ENCODE data around the gene IFITM10. TPM values are rescaled to one million over a fixed set of nuclear protein-coding genes. Genes with fewer than 3 reads are reported as not detected.

Gene IFITM10
- total RNA-seq, 1 experiment from 2014 or later: 2.0 TPM

- no peaks in the 10 kb centered on the region for H3K9me3 Mint-ChIP-seq (ENCODE audit: unreplicated experiment)
- H3K4me3 Mint-ChIP-seq (ENCODE audit: unreplicated experiment): no peak overlapping the region
- intact Hi-C loops (cut with micrococcal nuclease): no loop called here
- ChIA-PET POLR2A (interaction anchor here (1.3 to 7.8 kb wide), 3 partner anchors 9 to 79 kb away, joined by 3 to 107 read pairs (median 16); partner anchors contain the start of genes CTSD and SYT8), CTCF (interaction anchor here (0.6 to 2.8 kb wide), 2 partner anchors 59 to 79 kb away, joined by 3 to 11 read pairs; no protein-coding TSS in a partner anchor)
- H3K4me1 Mint-ChIP-seq (ENCODE audit: insufficient read depth, unreplicated experiment): peaks cover 15% of the 10 kb centered on the region
- DNase-seq (ENCODE audit: unreplicated experiment): no peak
- H3K27ac Mint-ChIP-seq (ENCODE audit: low read depth, unreplicated experiment): no peak overlapping the region
- no peak for TF ChIP-seq CTCF (IDR thresholded peaks at IDR 0.05; ENCODE audit: unreplicated experiment)
- H3K36me3 Mint-ChIP-seq (ENCODE audit: insufficient read depth, unreplicated experiment): peaks cover 69% of the 10 kb centered on the region
- H3K27me3 Mint-ChIP-seq (ENCODE audit: insufficient read depth, unreplicated experiment): no peaks in the 10 kb centered on the region
- TSS peak; percentile 91 for BruUV-seq (replicated peaks)
Observed at GRCh38 chr11:1752907-1753228, 2.5 kb upstream of the IFITM10 start.

DNA sequence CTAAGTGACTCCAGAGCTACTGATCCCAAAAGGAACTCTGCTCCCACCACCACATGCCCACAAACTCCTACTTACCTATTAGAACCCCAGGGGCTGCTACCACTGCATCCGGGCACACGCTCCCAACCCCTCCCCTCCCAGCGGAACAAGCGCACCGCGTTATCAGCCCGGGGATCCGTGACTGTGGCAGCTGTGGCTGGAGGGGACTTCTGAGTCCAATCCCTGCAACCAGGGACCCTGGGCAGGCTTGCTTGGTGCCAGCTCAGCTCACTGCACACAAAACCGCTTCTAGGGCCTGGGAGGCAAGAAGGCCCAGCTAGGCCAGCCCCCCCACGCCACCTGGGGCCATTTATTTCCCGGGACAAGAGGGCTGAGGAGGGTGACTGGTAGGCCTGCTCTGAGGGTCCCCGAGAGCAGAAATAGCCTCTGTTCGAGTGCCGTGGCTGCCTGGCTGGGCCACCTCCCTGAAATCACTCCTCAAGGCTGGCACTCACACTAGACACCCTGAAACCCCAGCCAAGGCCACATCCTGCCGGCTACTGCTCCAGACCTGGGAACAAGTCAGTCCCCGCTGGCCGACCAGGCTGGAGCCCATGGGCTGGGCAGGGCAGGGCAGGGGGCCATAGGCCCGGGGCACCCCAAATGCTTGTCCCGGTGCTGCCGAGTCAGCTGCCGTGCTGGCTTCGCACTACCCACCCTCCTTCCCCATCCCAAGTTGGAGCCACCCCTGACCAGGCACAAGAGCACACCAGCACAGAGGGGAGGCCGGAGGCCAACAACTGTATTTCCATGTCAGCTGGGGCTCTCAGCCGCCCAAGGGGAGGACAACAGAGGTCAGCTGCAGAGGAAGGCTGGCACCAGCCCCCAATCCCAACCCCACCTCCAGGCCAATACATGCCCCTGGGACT lies 1.9 kb upstream of the IFITM10 start:
- no peak for DNase-seq (ENCODE audit: unreplicated experiment)
- H3K27me3 Mint-ChIP-seq (ENCODE audit: insufficient read depth, unreplicated experiment): no peaks in the 10 kb centered on the region
- intact Hi-C loops (cut with micrococcal nuclease): no loop called here
- BruUV-seq (replicated peaks): no TSS peak
- no peak for TF ChIP-seq CTCF (IDR thresholded peaks at IDR 0.05; ENCODE audit: unreplicated experiment)
- H3K4me1 Mint-ChIP-seq (ENCODE audit: insufficient read depth, unreplicated experiment): peaks cover 15% of the 10 kb centered on the region
- H3K36me3 Mint-ChIP-seq (ENCODE audit: insufficient read depth, unreplicated experiment): peaks cover 65% of the 10 kb centered on the region
- CTCF ChIA-PET: interaction anchor here (0.6 to 2.8 kb wide), 3 partner anchors 10 to 99 kb away, joined by 3 to 11 read pairs (median 5); no protein-coding TSS in a partner anchor
- no peak overlapping the region for H3K4me3 Mint-ChIP-seq (ENCODE audit: unreplicated experiment)
- no peaks in the 10 kb centered on the region for H3K9me3 Mint-ChIP-seq (ENCODE audit: unreplicated experiment)
- no peak overlapping the region for H3K27ac Mint-ChIP-seq (ENCODE audit: low read depth, unreplicated experiment)
- POLR2A ChIA-PET: interaction anchor here (1.1 to 7.8 kb wide), 4 partner anchors 9 to 80 kb away, joined by 3 to 107 read pairs (median 10); partner anchors contain the start of genes CTSD and SYT8

DNA sequence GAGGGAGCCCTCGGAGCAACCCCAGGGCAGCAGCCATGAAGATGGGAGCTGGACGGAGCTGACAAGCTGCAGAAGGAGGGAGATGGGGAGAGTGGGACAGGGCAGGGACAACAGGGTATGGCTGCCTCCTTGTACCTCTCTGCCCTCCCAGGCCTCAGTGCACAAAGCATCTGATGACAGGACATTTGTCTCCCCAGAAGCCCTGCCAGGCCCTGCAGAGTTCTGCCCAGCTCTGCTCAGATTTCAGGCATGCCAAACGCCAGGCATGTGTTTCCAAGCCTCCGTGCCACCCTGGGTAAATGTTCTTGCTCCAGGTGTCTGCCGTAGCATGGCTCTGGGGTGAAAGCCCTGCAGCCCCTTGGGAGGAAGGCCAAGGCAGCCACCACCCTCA lies 1.1 kb upstream of the IFITM10 start:
- Mint-ChIP-seq H3K4me3 (ENCODE audit: unreplicated experiment) (no peak overlapping the region), H3K4me1 (ENCODE audit: insufficient read depth, unreplicated experiment) (peaks cover 15% of the 10 kb centered on the region), H3K27me3 (ENCODE audit: insufficient read depth, unreplicated experiment) (no peaks in the 10 kb centered on the region), H3K9me3 (ENCODE audit: unreplicated experiment) (no peaks in the 10 kb centered on the region), H3K27ac (ENCODE audit: low read depth, unreplicated experiment) (no peak overlapping the region), H3K36me3 (ENCODE audit: insufficient read depth, unreplicated experiment) (peaks cover 66% of the 10 kb centered on the region)
- CTCF ChIA-PET: interaction anchor here (1.0 to 2.8 kb wide), 3 partner anchors 11 to 81 kb away, joined by 3 to 11 read pairs (median 4); no protein-coding TSS in a partner anchor
- no TSS peak for BruUV-seq (replicated peaks)
- no peak for TF ChIP-seq CTCF (IDR thresholded peaks at IDR 0.05; ENCODE audit: unreplicated experiment)
- intact Hi-C loops (cut with micrococcal nuclease): no loop called here
- no peak for DNase-seq (ENCODE audit: unreplicated experiment)
- POLR2A ChIA-PET: interaction anchor here (1.1 to 7.8 kb wide), 3 partner anchors 10 to 80 kb away, joined by 3 to 107 read pairs (median 16); partner anchors contain the start of gene SYT8

DNA sequence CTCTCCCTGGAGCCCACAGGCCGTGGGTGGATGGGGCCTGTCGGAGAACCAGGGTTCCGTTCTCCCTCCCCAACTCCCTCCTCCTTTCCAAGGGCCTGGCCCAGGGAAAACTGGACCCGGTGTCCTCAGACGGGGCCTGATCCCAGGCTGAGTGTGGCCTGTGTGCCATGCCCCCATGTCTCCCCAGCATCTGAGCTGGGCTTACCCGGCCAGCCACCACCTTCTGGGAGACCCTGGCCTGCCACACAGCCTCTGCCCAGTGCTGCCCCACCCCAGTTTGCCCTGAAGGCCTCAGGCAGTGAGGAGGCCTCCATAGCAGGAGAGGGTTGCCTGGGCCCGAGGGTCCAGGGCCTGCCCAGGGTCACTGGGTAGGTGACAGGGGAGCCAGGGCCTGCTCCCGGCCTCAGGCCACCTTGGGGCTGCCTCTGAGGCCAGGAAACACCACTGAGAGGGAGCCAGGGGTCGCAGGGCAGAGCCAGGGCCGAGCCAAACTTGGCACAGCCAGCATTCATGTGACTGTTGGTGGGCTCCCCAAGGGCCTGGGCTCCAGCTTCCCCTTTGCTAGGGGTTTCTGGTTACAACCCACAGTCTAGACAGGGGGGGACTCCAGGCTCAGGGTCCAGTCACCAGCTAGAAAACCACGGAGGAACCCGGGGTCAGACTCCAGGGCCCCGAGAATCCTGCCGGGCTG lies 590 bp upstream of the IFITM10 start:
- CTCF ChIA-PET: interaction anchor here (1.0 to 2.8 kb wide), 2 partner anchors 57 to 81 kb away, joined by 4 to 11 read pairs; no protein-coding TSS in a partner anchor
- POLR2A ChIA-PET: interaction anchor here (0.9 to 7.8 kb wide), 4 partner anchors 11 to 91 kb away, joined by 3 to 107 read pairs (median 10); partner anchors contain the start of gene SYT8
- Mint-ChIP-seq H3K4me3 (ENCODE audit: unreplicated experiment) (peak overlapping the region; percentile 73), H3K9me3 (ENCODE audit: unreplicated experiment) (no peaks in the 10 kb centered on the region), H3K36me3 (ENCODE audit: insufficient read depth, unreplicated experiment) (peaks cover 67% of the 10 kb centered on the region), H3K27me3 (ENCODE audit: insufficient read depth, unreplicated experiment) (no peaks in the 10 kb centered on the region), H3K27ac (ENCODE audit: low read depth, unreplicated experiment) (no peak overlapping the region), H3K4me1 (ENCODE audit: insufficient read depth, unreplicated experiment) (peaks cover 19% of the 10 kb centered on the region)
- intact Hi-C loops (cut with micrococcal nuclease): no loop called here
- no peak for TF ChIP-seq CTCF (IDR thresholded peaks at IDR 0.05; ENCODE audit: unreplicated experiment)
- no peak for DNase-seq (ENCODE audit: unreplicated experiment)
- no TSS peak for BruUV-seq (replicated peaks)
